Astrocyte of the cerebellum (primary cell): Measurements from ENCODE around the gene GRIA1.

ENCODE experiments used
- DNase-seq: peaks from one replicate; pipeline ENCODE4 v3.0.0-alpha.2; 2011; ENCODE audit warnings: low read depth
- H3K4me3 ChIP-seq: 2 replicates; pipeline ENCODE4 v1.5.1; 2011; ENCODE audit warnings: mild to moderate bottlenecking, low read depth, low read length, moderate library complexity
- in situ Hi-C: cut with HindIII; loops from 2 replicates; pipeline ENCODE4 v1.10.0; 2017; ENCODE audit warnings: low sequenced_read_pairs
- TF ChIP-seq, protein P1 (sequence below): IDR thresholded peaks from 2 replicates; pipeline ENCODE4 v1.5.1; 2012; ENCODE audit warnings: low read length, low read depth, moderate library complexity, mild to moderate bottlenecking; ENCODE audit errors: missing control alignments

GRIA1 gene

DNA sequence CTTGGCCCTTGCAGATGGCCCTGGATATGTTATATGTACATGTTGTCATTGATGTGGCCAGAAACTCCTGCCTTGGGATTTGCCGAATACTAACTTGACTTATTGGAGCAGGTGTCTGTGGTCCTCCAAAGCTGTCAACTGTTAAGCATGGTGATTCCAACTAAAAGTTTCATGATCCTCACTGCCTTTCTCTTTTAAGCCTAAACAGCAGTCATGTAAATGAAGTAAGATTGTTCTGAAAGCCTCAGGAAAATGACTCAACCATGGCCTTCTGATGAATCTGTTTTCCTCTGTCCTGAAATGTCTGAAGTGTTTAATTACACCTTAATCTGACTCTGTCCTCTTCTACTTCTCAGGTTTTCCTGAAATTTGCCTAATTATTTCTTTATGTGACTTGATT is 303.2 kb downstream of the GRIA1 start:
- TF ChIP-seq, protein P1, sequence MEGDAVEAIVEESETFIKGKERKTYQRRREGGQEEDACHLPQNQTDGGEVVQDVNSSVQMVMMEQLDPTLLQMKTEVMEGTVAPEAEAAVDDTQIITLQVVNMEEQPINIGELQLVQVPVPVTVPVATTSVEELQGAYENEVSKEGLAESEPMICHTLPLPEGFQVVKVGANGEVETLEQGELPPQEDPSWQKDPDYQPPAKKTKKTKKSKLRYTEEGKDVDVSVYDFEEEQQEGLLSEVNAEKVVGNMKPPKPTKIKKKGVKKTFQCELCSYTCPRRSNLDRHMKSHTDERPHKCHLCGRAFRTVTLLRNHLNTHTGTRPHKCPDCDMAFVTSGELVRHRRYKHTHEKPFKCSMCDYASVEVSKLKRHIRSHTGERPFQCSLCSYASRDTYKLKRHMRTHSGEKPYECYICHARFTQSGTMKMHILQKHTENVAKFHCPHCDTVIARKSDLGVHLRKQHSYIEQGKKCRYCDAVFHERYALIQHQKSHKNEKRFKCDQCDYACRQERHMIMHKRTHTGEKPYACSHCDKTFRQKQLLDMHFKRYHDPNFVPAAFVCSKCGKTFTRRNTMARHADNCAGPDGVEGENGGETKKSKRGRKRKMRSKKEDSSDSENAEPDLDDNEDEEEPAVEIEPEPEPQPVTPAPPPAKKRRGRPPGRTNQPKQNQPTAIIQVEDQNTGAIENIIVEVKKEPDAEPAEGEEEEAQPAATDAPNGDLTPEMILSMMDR, result no peak
- in situ Hi-C loops, result no loop called here
- no peak overlapping the region for H3K4me3 ChIP-seq
- no peak for DNase-seq

DNA sequence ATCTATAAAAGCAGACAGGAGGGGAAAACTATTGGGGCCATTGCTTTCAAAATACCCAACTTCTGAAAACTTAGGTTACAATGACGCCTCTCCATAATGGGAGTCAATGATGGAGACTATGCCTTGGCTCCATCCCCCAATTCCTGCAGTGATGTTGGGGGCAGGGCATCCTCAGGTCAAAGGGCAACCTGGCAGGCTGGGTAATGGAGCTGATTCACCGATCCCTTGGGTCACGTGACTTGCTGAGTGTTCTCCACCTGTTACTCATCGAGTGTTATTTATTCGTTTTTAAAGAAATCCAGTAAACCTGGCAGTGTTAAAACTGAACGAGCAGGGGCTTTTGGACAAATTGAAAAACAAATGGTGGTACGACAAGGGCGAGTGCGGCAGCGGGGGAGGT is 303.9 kb downstream of the GRIA1 start:
- H3K4me3 ChIP-seq, result no peak overlapping the region
- TF ChIP-seq, protein P1, result no peak
- in situ Hi-C loops, result no loop called here
- DNase-seq, result no peak

DNA sequence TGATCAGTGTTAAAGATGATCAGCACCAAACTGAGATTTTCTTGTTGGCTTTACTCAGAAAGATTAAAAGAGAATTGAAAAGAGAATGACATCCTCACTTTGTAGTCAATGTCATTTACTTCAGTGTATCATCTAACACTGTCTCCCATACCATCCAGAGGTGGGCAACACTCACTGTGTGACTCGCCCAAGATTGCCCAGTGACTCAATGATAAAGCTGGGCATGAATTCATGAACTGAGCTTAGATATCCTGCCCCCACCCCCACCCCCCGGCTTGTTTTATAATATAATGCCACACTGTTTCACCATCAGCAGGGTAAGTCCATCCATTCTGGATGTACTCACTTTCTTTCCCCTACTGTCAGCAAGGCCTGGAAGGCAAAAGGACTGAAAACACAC is 306.1 kb downstream of the GRIA1 start:
- no peak for DNase-seq
- in situ Hi-C loops, result no loop called here
- TF ChIP-seq, protein P1, result no peak
- no peak overlapping the region for H3K4me3 ChIP-seq

DNA sequence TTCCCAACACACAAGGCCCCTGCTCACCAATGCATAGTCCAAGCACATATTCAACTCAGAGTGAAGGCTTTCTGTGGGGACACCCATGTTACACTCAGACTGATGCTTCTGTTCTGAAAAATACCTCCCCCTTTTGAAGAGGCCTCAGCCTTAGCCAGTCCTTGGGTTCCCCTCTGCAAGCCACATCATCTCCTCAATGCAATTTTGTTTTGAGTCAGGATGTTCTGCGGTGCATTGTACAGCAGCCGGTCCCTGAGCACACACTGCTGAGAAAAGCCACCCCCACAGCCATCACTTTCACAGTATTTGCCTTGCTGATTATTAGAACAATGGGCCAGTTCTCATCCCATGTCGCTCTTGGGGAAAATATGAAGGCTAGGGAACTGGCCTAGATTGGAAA is 307.0 kb downstream of the GRIA1 start:
- H3K4me3 ChIP-seq, result no peak overlapping the region
- TF ChIP-seq, protein P1, result no peak
- DNase-seq, result no peak
- in situ Hi-C loops, result no loop called here

DNA sequence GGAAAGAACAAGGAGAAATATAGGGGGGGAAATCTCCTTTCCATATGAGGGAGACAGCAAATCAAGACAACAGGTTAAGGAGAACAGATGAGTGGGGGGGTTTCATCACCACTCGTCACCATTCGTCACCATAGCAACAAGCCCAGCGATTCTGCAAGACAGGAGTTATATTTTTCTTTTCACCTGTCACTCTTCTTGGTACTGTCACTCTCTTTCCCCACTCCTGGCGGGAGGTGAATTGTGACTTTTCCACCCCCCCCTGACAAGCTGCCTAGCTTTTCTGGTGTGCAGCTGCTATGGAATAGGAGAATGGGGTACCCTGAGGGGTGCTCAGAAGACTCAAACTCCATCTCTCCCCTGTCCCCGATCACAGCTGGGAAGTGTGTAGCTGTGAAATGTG is 308.4 kb downstream of the GRIA1 start:
- TF ChIP-seq, protein P1, result no peak
- in situ Hi-C loops, result no loop called here
- H3K4me3 ChIP-seq, result no peak overlapping the region
- DNase-seq, result no peak

DNA sequence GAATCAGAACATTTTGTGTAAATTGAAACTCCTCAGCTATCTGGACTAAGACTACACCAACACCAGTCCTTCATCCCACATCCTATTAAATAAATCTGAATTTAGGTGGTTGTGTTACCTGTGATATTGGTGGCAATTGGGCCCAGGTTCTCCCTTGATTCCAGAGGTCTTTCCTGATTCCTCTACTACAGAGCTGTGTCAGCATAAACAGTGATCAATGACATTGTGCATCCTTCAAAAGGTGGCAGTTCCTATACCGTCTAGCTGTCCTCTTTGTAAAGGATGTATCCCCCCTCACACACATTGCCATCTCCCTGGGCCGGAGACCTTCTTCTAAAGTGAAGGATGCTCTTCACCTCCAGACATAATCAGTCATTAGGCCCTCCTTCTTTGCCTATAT is 309.0 kb downstream of the GRIA1 start:
- no peak overlapping the region for H3K4me3 ChIP-seq
- in situ Hi-C loops, result no loop called here

More for the DNA sequence above, 309.0 kb downstream of the GRIA1 start:
- DNase-seq, result no peak
- TF ChIP-seq, protein P1, result no peak
